Measurements from ENCODE around the gene JAZF1.
"Not testable (repeated sequence)": the region's sequence is repeated elsewhere in the genome, so short reads cannot be mapped to it uniquely, and the experiment has no call there.

The JAZF1 gene

DNA sequence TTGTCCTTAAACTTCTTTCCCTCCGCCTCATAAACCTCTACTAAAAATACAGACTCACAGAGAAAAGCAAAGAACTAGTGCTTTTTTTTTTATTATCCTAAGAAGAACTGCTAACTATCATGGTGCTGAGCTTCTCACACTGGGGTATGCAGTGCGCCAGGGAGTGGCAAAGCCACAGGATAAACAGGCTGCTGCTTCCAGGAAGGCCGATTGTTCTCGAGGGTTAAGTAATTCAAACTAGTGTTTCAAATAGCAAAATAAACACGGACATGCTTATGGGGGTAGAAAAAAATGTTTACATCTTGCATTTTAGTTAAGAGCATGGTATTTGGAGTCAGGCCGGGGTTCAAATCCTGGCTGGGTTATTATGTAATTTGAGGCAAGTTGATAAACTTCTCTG is 283.6 kb downstream of the JAZF1 start:
- no peak for DNase-seq

DNA sequence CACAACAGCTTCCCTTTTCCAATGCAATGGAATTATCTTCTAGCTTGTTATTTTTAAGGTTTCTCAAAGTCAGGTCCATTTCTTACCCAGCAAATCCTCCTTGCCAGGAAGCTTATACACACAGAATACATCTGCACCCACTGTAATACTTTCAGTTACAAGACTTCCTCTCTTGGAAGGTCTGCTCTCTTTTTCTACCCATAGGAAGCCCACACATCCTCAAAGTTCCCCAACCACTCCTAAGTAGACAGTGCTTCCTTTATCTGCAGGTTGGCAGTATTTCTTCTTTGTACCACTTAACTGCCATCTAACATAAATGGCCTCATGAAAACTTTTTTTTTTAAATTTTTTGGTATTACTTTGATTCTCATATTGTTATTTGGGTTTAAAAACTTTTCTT is 285.0 kb downstream of the JAZF1 start:
- no peak for DNase-seq

DNA sequence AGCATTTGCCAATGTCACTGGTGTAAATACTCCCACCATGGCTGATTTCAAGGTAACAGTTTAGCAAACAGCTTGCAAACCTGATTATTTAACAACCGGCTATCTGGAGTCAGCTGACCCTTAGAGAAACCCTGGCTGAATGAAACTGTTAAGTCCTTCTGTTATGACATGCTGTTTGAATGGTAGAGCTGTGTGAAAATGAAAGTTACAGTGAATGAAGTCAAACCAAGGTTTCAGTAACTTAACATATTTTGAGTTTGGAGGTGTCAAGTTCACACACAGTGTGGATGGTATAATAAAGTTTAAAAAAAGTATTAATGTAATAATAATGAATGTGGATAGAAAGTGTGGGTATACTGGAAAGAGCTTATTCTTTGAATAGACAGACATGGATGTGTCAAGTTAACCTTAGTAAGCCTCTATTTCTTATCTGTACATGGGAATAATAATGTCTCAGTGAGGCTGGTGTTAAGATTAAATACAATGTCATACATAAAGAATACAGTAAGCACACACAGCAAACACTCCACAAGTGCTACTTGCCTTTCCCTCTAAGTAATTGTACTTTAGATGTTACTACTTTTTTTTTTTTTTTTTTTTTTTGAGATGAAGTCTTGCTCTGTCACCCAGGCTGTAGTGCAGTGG is 290.3 kb downstream of the JAZF1 start:
- DNase-seq = no peak

- DNase-seq = no peak
These were observed 290.8 kb downstream of the JAZF1 start for GRCh38 chr7:27889800-27890199.

- DNase-seq = no peak
These were observed 291.9 kb downstream of the JAZF1 start for GRCh38 chr7:27888736-27889135.

DNA sequence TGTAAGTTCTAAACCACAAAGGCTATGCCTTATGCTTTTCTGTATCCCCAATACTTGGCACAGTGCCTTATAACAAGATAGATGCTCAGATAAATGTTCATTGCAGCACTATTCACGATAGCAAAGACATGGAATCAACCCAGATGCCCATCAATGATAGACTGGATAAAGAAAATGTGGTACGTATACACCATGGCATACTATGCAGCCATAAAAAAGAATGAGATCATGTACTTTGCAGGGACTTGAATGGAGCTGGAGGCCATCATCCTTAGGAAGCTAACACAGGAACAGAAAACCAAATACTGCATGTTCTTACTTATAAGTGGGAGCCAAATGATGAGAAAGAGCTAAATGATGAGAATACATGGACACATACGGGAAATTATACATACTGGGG is 293.9 kb downstream of the JAZF1 start:
- not testable (repeated sequence) for DNase-seq

GRCh38 chr7:27885652-27886051 is 294.9 kb downstream of the JAZF1 start:
- no peak for DNase-seq

DNA sequence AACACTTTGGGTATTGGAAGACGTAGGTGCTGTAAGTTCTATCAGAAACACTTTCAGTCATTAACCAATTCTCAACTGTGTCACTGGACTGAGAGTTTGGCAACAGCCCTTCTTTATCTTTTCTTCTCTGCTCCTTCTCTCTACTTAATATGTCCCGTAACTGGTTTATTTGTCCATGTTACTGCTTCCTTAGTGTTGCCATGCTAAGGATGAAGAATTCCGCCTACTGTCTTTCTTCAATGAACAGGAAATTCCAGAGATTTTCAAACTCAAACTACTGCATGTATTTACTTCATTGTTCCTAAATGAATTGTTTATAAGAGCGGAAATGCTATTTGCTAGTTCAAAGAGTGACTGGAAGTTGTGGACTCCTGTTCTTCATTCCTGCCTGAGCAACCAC is 296.9 kb downstream of the JAZF1 start:
- DNase-seq = no peak

GRCh38 chr7:27876756-27877155 is 303.8 kb downstream of the JAZF1 start:
- DNase-seq = no peak

DNA sequence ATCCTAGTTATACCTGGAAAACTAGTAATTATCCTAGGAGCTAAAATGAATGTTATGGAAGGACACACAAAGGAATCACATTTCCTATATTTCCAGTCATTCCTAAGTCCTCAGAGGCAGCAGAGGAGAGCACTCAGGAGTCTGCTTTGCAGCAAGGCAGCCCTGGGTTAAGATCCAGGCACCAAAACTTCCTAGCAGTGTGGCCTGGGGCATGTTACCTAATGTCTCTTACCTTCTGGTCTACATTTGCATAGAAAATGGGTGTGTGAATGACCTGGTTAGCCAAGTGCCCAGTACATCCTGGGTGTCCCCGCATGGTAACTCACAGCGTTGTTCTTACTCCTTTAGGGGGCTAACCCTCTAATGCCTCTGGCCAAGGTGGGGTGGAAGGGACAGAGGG is 304.8 kb downstream of the JAZF1 start:
- no peak for DNase-seq

DNA sequence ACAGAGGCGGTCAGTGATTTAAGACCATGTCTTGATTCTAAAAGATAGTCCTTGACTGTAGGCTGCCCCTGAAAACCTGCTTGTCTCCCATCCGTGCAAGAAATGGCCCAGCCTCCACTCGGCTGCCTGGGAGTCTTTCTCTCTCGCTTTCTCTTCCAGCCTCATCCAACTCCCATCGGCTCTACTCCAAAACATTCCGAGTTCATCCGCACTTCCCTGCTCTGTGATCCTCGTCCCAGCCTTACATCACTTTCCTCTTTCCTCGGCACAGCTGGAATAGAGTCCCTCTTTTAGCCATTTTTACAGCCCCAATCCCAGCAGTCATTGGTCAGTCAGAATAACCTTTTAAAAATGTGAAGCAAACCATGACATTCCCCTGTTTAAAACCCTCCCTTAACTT is 305.5 kb downstream of the JAZF1 start:
- no peak for DNase-seq

- no peak for DNase-seq
These were observed 306.3 kb downstream of the JAZF1 start for GRCh38 chr7:27873981-27874957.

GRCh38 chr7:27872356-27873275 is 308.0 kb downstream of the JAZF1 start:
- no peak for DNase-seq

GRCh38 chr7:27871866-27872265 is 308.7 kb downstream of the JAZF1 start:
- no peak for DNase-seq

GRCh38 chr7:27871086-27871485 is 309.5 kb downstream of the JAZF1 start:
- no peak for DNase-seq

DNA sequence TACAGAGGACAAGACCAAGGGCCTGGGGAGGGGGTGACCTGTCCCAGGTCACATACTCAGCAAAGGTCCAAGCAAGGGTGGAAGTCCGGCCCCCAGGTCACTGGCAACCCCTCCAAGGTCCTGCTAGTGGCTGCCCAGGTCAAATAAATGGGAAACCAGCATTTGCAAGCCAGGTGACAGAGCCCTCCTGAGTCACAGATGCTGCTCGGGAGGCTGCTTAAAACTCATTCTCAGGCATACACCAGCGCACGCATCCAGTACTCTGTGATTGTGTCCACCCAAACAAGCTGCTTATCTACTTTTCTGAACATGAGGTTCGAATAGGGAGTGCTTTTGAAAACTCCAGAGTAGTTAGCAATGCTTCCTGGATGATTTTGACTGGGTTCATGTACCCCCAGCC is 310.0 kb downstream of the JAZF1 start:
- DNase-seq = no peak

DNA sequence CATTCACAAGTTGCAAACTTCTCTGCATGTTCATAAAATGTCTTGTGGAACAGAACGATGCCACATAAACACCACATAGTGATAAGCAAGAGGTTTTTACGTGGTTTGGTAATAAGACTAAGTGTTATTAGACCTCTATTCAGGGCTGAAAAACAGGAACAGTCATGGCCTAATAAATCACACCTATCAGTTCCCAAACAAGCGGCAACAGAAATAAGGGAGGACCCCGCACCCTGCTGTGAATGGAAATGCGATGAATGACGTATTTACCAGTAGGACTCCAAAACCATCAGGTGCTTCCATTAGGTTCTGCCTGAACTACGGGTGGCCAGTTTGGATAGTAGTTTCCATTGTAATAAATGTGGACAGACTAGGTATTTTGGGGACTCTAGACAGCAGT is 311.5 kb downstream of the JAZF1 start:
- no peak for DNase-seq

DNA sequence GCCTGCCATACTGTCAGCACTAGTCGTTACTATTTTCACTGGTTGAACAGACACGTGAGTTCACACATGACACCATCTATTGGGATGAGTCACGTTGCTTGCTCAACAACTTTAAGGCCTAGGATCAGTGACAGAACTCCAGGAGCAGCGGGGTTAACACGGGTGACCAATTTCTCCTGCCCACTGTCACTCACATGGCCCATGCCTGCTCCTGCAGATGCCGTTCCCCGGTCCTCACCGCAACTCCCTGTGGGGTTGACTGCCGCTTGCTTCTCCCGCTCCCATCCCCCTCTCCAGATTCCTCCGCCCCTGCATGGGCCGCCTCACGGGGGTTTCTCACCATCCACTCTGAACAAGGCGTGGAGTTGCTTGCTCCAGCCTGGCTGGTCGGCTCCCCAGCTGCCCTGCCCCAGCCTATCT is 312.5 kb downstream of the JAZF1 start:
- no peak for DNase-seq

- no peak for DNase-seq
These were observed 313.5 kb downstream of the JAZF1 start for GRCh38 chr7:27866828-27867672.

DNA sequence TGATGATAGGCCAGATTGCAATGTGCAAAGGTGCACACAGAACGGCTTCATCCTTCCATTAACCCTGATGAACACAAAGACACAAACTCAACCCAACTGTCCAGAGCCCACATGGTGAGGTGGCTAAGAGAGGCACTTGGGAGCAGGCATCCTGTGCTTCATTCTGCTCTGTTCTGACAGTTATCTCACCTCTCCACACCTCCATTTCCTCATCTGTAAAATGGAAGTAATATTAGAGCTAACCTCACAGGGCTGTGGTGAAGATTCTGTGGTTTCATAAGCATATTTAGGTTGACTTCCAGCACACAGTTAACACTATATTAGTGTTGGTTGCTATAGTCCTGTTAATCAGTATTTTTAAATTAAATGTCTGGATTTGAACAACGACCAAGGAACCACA is 314.3 kb downstream of the JAZF1 start:
- no peak for DNase-seq

DNA sequence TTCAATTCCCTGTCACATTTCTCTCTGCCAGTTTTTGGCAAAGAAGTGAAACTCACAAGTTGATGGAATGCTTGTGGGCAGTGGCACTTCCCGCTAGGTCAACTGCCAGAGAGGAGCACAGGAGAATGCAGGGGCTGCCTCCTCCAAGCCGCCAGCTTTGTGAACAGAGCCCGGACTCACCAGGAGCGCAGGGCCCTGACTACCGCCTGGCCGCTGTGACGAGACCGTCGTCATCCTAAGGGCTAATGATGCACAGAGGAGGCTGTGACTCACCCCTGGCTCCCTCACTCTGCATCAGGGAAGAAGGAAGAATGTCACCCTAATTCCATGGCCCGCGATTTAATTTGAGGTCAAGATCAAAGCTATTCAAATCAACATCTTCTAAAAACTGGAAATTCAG is 316.7 kb downstream of the JAZF1 start:
- no peak for DNase-seq

GRCh38 chr7:27861747-27862146 is 318.8 kb downstream of the JAZF1 start:
- DNase-seq = no peak
